Measurements from ENCODE around the gene NPFF.

- no peak for TF ChIP-seq EZH2 (IDR thresholded peaks at IDR 0.05; ENCODE audit: borderline replicate concordance, low read depth, low read length, severe bottlenecking)
- TF ChIP-seq CTCF (IDR thresholded peaks at IDR 0.05; ENCODE audit: extremely low read depth in 1 of 2, insufficient read depth in 1 of 2, low read depth in 1 of 2, low read length in 2 of 2): no peak
- no peak for TF ChIP-seq MAX (IDR thresholded peaks at IDR 0.05; ENCODE audit: insufficient read depth, insufficient read length)
- TF ChIP-seq POLR2A (IDR thresholded peaks at IDR 0.05; ENCODE audit: low read depth, low read length): no peak
- no peak for TF ChIP-seq POLR2AphosphoS5 (IDR thresholded peaks at IDR 0.05; ENCODE audit: insufficient read depth, low read depth, low read length)
- no peak for TF ChIP-seq MYC (IDR thresholded peaks at IDR 0.05; ENCODE audit: low read depth, low read length)
- TF ChIP-seq JUN (IDR thresholded peaks at IDR 0.05; ENCODE audit: borderline replicate concordance, insufficient read depth, insufficient read length, low read depth): no peak
These were observed 39.4 kb downstream of the NPFF start for GRCh38 chr12:53467880-53468279.

Measured in endothelial cell of umbilical vein (primary cell).